HG02840 (cell line): Measurements from ENCODE around the gene PATZ1.

ENCODE experiments used
- ATAC-seq: cut with Tn5 transposase; IDR thresholded peaks from one replicate; pipeline ENCODE4 v1.9.1; 2021; ENCODE audit warnings: mild to moderate bottlenecking, moderate library complexity, moderate number of reproducible peaks; ENCODE audit not compliant: unreplicated experiment, low FRiP score

Gene PATZ1

GRCh38 chr22:31284281-31285155, 61.6 kb downstream of the PATZ1 start:
- no peak for ATAC-seq

- ATAC-seq = no peak
Observed at GRCh38 chr22:31282748-31283468, 63.2 kb downstream of the PATZ1 start.

- no peak for ATAC-seq
Observed at GRCh38 chr22:31281733-31282132, 64.4 kb downstream of the PATZ1 start.

GRCh38 chr22:31279821-31280505, 66.2 kb downstream of the PATZ1 start:
- ATAC-seq = no peak

DNA sequence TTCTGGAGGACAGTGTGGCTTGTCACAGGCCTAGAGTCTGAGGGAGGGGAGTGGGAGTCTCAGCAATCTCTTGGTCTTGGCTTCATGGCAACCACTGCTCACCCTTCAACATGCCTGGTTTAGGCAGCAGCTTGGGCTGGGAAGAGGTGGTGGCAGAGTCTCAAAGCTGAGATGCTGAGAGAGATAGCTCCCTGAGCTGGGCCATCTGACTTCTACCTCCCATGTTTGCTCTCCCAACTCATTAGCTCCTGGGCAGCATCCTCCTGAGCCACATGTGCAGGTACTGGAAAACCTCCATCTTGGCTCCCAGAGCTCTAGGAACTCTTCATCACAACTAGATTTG, 66.8 kb downstream of the PATZ1 start:
- ATAC-seq = no peak

GRCh38 chr22:31278626-31279326, 67.4 kb downstream of the PATZ1 start:
- ATAC-seq = no peak

DNA sequence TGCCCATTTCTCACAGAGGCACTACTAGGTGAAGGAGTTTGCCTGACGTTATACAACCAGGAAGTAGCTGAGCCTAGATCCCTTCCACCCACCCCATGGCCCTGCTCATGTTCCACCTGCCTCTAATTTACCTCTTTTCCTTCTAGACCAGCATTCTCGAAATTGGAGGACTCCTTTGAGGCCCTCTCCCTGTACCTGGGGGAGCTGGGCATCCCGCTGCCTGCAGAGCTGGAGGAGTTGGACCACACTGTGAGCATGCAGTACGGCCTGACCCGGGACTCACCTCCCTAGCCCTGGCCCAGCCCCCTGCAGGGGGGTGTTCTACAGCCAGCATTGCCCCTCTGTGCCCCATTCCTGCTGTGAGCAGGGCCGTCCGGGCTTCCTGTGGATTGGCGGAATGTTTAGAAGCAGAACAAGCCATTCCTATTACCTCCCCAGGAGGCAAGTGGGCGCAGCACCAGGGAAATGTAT, 68.0 kb downstream of the PATZ1 start:
- no peak for ATAC-seq

DNA sequence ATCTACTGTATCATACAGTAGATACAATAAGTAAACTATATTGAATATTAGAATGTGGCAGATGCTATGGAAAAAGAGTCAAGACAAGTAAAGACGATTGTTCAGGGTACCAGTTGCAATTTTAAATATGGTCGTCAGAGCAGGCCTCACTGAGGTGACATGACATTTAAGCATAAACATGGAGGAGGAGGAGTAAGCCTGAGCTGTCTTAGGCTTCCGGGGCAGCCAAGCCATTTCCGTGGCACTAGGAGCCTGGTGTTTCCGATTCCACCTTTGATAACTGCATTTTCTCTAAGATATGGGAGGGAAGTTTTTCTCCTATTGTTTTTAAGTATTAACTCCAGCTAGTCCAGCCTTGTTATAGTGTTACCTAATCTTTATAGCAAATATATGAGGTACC, 68.4 kb downstream of the PATZ1 start:
- ATAC-seq = no peak

DNA sequence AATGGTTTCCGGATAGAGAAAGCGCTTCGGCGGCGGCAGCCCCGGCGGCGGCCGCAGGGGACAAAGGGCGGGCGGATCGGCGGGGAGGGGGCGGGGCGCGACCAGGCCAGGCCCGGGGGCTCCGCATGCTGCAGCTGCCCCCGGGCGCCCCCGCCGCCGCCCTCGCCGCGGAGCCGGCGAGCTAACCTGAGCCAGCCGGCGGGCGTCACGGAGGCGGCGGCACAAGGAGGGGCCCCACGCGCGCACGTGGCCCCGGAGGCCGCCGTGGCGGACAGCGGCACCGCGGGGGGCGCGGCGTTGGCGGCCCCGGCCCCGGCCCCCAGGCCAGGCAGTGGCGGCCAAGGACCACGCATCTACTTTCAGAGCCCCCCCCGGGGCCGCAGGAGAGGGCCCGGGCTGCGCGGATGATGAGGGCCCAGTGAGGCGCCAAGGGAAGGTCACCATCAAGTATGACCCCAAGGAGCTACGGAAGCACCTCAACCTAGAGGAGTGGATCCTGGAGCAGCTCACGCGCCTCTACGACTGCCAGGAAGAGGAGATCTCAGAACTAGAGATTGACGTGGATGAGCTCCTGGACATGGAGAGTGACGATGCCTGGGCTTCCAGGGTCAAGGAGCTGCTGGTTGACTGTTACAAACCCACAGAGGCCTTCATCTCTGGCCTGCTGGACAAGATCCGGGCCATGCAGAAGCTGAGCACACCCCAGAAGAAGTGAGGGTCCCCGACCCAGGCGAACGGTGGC, 69.5 kb downstream of the PATZ1 start:
- ATAC-seq = no peak
